ENCODE measurements around the gene PHLPP2.
A peak's percentile ranks its signal among the peaks of the same experiment; 100 is the strongest.

PHLPP2 gene

DNA sequence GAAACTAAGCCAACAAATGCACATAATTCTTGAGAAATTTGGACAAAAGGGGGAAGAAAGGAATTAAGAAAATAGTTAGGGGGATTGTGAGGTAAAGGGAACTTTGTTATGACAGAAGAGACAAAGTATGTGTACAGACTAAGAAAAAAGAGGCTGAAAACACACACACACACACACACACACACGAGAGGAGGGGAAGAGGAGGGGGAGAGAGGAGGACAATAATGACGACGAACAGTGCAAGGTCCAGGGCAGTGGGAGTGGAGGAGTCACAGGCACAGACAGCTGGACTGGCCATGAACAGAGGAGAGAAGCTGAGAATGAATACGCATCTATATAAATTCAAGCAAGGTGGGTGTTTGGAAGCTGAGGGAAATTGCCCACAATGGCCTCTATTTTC lies 54.0 kb downstream of the PHLPP2 start:
- no peak for DNase-seq (ENCODE audit: low spot score)

DNA sequence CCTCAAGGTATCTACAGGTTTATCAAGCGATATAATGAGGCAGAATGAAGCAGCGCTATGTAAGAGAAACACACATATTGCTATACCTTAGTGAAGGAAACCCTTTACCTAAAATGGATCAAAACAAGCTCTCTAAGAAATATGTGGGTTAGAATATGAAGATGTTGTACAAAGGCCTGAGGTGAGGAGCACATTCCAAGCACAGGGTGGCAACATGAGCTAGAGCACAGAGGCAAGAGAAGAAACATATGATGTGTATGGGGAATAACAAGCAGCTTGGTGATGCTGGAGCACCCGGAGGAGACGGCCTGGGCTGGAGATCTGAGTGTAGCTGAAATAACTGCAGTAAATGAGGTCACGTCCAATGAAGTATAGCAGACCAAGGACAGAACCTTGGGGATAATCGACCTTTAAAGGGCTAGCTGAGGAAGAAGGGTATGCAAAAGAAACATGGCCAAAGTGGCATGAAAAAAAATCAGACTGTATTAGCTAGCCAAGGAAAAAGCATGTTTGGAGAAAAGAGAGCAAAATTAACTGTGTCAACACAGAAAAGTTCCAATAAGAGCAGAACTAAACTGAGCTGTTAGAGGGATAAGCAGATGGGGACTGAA lies 54.5 kb downstream of the PHLPP2 start:
- no peak for DNase-seq (ENCODE audit: low spot score)

DNA sequence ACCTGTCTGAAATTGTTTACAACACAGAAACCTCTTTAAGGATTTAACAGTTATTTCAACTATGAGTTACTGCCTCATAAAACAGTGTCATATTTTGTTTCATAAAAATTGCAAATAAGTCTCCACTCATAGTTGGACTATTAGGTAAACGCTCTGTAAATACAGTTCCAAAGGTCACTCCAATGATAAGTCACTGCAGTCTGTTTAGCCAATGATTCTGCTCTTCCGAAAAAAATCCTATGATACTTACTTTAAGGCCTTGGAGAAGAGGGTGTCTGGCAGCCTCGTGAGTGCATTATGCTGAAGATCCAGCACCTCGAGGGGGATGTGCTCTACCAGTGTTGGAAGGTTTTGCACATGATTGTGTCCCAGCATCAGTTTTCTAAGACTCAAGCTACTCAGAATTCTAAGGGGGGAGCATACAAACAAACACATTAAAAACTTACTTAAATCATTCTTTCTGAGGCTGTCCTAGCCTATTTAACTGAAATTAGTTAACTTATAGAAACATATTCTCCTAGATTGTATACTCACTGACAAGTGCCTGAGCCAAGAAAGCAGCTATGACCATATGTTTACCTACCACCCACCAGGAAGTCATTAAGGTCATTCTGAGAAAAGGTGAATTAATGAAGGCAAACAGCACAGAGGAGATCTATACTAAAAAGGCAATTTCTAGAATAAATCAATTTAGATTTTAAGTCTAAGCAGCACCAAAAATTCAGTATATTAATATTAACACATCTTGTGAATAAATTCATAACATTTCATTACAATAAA lies 57.4 kb downstream of the PHLPP2 start:
- no peak for DNase-seq (ENCODE audit: low spot score)

DNA sequence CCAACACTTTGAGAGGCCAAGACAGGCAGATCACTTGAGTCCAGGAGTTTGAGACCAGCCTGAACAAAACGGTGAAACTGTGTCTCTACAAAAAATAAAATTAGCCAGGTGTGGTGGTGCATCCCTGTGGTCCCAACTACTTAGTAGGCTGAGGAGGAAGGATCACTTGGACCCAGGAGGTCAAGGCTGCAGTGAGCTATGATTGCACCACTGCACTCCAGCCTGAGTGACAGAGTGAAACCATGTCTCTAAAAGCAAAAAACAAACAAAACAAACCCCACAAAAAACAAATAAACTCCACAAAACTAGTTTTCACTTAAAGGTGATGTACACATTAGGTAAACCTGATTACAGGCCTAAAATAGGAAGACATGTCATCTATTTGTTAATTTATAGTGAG lies 58.2 kb downstream of the PHLPP2 start:
- no peak for DNase-seq (ENCODE audit: low spot score)

DNA sequence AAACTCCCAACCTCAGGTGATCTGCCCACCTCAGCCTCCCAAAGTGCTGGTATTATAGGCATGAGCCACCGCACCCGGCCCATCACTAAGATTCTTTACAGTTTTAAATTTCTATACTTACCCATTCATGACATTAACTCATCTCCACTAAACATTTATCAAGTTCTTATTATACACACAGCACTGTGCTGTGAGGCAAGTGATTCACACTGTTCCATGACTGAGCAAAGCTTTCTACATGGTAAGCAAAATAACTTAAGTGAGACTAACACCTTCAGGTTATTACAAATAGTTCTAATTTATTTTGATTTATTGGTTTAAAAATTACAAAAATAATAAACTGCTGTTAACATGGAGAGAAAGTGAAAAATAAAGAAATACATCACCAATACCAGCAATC lies 65.0 kb downstream of the PHLPP2 start:
- no peak for DNase-seq (ENCODE audit: low spot score)

GRCh38 chr16:71658771-71659170 lies 65.7 kb downstream of the PHLPP2 start:
- no peak for DNase-seq (ENCODE audit: low spot score)

DNA sequence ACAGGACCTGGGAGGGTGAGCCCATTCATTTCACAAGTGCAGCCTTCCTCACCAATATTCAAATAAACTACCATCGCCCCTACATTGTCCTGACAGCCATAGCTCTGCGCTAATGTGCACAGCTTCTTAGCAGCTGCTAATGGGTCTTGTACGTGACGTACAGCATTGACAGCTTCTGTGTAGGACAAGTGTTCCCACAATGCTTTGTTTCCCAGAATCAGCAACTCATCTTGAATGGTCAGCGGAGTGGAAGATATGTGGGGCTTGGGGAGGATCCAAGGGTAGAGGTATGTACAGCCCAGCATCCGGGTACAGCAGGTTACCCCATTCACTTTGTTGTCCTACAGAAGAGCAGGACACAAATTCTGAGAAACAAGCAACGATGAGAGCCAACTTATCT lies 74.8 kb downstream of the PHLPP2 start:
- no peak for DNase-seq (ENCODE audit: low spot score)

- DNase-seq (ENCODE audit: low spot score): no peak
These were observed 75.6 kb downstream of the PHLPP2 start for GRCh38 chr16:71648921-71649320.

DNA sequence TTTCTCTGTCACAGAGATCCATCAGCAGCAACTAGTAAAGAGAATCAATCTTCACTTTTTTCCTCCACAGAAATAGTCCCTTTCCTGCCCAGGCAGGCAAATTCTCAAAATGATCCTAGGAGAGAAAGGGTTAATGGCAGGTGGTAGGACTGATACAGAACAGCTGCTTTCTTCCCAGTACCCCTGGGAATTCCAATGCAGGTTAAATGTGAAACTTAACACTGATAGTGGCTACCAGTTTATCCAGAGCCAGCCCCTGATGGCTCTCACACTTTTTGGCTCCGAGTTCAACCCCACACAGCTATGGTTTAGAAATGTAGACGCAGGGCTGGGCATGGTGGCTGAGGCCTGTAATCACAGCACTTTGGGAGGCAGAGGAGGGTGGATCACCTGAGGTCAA lies 76.3 kb downstream of the PHLPP2 start:
- no peak for DNase-seq (ENCODE audit: low spot score)

GRCh38 chr16:71647391-71647790 lies 77.1 kb downstream of the PHLPP2 start:
- DNase-seq (ENCODE audit: low spot score): no peak

DNA sequence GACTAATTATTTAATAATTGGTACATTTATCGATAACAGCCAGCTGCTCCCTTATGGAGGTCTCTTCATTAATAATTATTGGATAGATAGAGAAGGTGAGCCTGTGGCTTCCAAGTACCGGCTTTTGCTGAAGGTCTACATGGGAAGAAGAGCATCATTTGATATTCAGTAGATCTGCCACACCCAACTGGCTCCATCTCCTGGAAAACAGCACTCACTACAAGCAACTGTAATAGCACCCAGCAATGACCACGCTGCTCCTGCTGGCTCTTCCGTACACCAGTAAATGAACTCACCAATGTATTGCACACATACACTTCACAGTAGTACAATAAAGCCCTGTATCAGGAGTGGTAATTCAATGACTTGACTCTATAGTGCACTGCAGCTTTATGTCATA lies 79.1 kb downstream of the PHLPP2 start:
- peak; percentile 41 for DNase-seq (ENCODE audit: low spot score)

DNA sequence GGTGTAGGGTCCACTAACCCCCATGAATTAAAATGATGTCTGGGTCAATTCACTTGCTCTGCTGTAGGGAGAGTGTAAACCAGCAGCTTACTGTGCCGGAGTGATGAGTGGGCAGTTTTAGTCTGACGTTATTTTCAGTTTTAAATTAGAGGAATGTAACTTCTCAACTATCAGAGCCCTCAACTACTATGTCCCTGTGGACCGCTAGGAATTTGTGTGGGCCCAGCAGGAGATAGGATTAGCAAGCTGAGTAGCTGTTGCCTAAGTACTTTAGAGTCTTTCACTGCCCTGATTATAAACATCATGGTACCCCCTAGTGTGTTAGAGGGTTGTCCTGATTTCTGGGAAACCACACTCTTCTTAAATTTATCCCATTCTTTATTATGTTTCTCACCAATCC lies 87.1 kb downstream of the PHLPP2 start:
- no peak for DNase-seq (ENCODE audit: low spot score)

DNA sequence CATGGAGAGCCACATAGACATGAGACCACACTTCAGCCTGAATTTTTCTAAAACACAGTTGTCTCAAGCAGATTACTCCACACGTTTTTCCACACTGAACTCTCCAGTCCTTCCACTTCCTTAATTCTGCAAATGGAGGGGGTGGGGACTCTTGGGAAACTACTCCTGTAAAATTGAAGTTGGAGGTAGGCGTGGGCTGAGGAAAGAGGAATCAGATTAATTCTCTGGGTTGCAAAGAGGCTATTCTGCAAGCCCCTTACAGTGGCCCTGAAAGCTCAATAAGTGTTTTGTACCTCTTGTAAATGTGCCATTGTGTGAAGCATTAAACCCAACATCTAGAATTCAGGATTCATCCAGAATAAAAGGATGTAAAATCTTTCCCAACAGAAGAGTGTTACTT lies 88.9 kb downstream of the PHLPP2 start:
- DNase-seq (ENCODE audit: low spot score): no peak

GRCh38 chr16:71631776-71632175 lies 92.7 kb downstream of the PHLPP2 start:
- no peak for DNase-seq (ENCODE audit: low spot score)

DNA sequence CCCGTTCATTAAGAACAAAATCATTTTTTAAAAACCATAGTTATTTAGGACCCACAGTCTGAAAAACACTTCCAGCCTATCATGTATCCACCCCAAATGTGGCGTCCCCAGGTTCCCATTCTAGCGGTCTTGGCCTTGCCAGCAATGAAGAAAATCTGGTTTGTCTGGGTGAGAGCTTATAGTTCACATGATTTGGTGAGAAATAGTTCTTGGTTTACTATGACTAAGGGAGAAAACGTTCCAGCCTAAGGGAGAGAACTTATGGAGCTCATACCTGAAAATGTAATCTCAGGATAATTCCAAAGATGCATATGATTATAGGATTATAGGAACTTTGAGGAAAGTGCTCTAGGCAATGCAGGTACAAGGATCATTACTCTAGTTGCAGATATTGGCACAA lies 93.7 kb downstream of the PHLPP2 start:
- no peak for DNase-seq (ENCODE audit: low spot score)

GRCh38 chr16:71629278-71630016 lies 95.1 kb downstream of the PHLPP2 start:
- no peak for DNase-seq (ENCODE audit: low spot score)

DNA sequence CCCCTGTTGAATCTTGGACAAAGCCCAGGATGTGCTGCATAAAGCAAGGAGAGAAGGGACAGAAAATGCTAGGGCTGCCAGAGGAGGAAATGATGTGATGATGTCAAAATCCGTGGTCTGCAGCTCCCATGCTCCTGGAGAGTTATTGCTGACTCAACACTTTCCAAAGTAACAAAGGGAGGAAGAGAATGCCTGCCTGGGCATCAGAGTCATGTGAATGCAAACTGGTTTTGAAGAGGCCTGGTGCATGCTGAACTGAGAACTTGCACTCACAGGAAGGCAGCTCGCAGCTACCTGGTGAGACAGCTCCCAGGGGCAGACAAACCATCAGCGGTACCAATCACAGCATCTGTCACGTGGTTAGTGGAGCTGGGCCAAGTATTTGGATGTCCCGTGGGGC lies 95.7 kb downstream of the PHLPP2 start:
- peak; percentile 18 for DNase-seq (ENCODE audit: low spot score)

DNA sequence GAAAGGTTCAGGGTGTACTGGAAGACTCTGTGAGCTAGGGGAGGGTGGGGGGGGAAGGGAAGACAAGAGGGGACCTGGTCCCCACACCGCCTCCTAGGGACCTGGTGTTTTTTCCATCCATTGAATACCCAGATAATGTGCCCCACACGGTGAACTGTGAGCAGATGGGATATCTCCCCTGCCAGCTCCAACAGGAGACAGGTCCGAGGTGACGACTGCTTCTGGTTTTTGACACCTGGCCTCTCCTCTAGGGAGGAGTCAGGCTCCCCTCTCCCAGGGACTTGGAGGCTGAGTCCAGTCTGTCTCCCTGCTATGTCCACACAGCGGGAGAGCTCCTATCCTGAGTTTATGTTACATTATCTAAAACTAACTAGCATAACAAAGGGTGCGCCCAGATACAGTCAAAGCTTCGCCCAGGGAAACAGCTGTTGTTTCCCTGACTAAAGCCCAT lies 96.7 kb downstream of the PHLPP2 start:
- no peak for DNase-seq (ENCODE audit: low spot score)

GRCh38 chr16:71626858-71627213 lies 97.7 kb downstream of the PHLPP2 start:
- no peak for DNase-seq (ENCODE audit: low spot score)

- no peak for DNase-seq (ENCODE audit: low spot score)
These were observed 98.3 kb downstream of the PHLPP2 start, which contains the start of gene MARVELD3 for GRCh38 chr16:71626018-71626857. Gene MARVELD3, plus strand, starts transcription at chr16:71626184. Its CDS starts 46 bp downstream, at chr16:71626230.

DNA sequence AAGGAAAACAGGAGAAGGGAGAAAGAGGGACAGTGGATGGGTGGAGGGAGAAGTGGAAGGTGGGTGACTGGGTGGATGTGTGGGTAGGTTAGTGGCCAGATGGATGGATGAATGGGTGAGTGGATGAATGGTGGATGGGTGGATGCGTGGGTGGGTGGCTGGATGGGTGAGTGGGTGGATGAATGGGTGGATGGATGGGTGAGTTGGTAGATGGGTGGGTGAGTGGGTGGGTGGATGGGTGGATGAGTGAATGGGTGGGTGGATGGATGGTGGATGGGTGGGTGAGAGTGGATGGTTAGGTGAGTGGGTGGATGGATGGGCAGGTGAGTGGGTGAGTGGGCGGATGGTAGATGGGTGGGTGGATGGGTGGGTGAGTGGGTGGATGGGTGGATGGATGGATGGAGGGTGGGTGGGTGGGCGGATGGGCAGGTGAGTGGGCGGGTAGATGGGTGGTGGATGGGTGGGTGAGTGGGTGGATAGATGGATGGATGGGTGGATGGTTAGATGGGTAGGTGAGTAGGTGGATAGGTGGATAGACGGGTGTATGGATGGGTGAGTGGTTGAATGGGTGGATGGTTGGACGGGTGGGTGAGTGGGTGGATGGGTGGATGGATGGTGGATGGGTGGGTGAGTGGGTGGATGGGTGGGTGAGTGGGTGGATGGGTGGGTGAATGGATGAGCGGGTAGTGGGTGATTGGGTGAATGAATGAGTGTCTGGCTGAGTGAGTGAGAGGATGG lies 99.2 kb downstream of the PHLPP2 start:
- no peak for DNase-seq (ENCODE audit: low spot score)

Data from Ammon's horn (tissue), 1 donor.